Epidermal melanocyte (primary cell): ENCODE measurements around the gene CCN2.

Experiments
- DNase-seq: peaks from one replicate; pipeline ENCODE4 v3.0.0; 2011; ENCODE audit warnings: low spot score; ENCODE audit not compliant: insufficient read length

CCN2 gene

GRCh38 chr6:131966443-131966842 lies 15.3 kb upstream of the CCN2 start:
- DNase-seq, result no peak

- no peak for DNase-seq
Observed at GRCh38 chr6:131963063-131963462, 11.9 kb upstream of the CCN2 start.

GRCh38 chr6:131960371-131961133 lies 9.4 kb upstream of the CCN2 start:
- DNase-seq, result no peak

DNA sequence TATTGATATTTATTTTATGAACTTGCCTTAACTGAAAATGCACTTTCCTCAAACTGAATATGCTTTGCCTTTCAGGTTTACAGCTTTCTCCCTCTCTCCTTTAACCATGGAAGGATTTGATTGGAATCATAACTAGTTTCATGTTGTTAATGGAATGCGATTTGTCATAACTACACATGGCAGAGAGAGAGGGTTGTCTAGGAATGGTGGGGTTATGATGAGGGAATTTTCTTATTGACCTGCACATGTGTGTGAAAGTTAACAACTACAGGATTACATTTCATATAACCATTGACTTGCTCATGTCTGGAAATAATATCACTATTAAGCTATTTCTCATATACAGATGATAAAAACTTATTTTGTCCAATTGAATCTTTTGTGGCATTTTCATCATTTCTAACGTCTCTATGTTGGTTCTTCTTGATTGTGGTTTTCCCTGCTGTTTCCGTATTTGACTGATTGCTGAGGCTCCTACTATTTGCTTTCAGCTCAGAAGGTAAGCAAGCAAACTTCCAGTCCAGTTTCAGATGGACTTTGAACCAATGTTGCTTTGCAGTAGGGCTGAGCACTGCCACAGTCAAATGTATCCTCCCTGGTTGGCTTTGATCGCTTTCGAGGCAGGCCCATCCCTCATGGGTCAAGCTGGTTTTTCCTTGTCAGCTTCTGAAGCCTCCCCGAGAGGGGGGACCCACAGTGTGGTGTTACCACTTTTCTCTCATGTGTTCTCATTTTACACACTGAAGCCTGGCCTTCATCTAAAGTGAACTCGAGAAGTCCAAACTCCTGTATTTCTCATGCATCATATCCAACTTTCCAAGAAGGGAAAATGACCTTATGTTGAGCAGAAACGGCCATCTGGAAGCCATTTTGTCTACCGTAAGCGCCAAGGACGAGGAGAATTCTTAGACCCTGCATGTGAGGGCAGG lies 7.6 kb upstream of the CCN2 start:
- no peak for DNase-seq

GRCh38 chr6:131958095-131958494 lies 6.9 kb upstream of the CCN2 start:
- no peak for DNase-seq

- no peak for DNase-seq
Observed at GRCh38 chr6:131955876-131956275, 4.7 kb upstream of the CCN2 start.

DNA sequence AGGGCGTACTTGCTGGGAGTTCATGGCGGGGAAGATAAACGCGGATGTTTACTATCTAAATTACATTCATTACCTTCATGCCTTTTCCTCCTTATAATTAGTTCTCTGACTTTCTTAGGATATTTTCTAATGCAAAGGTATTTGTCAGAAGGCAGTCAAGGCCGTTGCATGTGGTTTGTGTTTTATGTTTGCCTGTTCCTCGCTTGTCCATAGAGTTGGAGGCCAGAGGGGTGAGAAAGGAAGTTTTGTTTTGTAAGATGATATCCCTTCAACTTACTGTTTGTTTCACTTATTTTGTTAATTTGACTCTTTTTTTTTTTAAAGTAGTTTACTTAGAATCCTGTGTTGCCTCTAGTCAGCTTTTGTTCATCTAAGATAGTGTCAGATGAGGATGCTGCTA lies 4.0 kb upstream of the CCN2 start:
- no peak for DNase-seq

GRCh38 chr6:131954775-131955107 lies 3.6 kb upstream of the CCN2 start:
- peak; percentile 49 for DNase-seq

- DNase-seq, result no peak
Observed at GRCh38 chr6:131954059-131954774, 3.0 kb upstream of the CCN2 start.

GRCh38 chr6:131952886-131953509 lies 1.8 kb upstream of the CCN2 start:
- no peak for DNase-seq

DNA sequence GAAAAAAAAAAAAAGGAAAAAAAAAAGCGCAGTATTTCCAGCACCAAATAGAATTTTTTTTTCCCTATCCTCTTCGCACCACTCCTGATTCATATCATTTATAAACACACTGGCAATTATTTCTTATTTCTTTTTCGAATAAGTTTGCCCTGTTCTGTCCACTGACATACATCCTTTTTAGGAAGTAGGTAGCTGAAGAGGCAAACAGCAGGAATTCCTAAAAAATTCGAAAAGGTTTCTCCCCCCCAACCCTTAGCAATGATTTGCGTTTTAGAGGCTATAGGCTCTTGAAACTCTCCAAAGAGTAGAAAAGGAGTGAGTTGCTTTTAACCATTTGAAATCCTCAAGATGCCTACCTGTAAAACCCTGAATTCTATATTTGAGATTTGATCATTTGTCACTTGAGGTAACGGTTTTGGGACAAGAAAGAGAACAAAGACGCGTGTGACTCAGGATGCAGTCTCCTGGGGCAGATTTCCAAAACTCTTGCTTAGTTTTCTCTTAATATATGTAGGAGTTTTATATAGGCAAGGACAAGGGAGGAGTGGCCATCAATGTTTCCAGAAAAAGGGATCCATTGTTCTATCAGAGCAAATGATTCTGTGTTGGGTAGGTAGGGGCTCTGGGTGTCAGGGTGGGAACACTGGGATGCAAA lies 531 bp upstream of the CCN2 start:
- no peak for DNase-seq

GRCh38 chr6:131949909-131950766 lies 1.0 kb downstream of the CCN2 start:
- peak; percentile 70 for DNase-seq

- peak; percentile 27 for DNase-seq
Observed at GRCh38 chr6:131949620-131949908, 1.6 kb downstream of the CCN2 start.

DNA sequence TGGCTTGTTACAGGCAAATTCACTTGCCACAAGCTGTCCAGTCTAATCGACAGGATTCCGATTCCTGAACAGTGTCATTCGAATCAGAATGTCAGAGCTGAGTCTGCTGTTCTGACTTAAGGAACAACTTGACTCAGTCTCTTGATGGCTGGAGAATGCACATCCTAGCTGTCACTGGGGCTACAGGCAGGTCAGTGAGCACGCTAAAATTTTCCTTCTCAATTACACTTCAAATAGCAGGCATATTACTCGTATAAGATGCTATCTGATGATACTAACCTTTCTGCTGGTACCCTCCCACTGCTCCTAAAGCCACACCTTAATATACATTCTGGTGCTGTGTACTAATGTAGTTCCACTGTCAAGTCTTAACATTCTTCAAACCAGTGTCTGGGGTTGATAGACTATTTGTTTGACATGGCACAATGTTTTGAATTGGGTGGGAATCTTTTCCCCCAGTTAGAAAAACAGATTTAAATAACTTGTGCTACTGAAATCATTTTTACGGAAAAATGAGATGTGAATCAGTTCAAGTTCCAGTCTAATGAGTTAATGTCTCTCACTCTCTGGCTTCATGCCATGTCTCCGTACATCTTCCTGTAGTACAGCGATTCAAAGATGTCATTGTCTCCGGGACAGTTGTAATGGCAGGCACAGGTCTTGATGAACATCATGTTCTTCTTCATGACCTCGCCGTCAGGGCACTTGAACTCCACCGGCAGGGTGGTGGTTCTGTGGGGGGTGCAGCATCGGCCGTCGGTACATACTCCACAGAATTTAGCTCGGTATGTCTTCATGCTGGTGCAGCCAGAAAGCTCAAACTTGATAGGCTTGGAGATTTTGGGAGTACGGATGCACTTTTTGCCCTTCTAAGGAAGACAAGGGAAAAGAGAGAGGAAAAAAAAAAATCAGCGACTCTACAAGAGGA lies 2.2 kb downstream of the CCN2 start:
- no peak for DNase-seq

DNA sequence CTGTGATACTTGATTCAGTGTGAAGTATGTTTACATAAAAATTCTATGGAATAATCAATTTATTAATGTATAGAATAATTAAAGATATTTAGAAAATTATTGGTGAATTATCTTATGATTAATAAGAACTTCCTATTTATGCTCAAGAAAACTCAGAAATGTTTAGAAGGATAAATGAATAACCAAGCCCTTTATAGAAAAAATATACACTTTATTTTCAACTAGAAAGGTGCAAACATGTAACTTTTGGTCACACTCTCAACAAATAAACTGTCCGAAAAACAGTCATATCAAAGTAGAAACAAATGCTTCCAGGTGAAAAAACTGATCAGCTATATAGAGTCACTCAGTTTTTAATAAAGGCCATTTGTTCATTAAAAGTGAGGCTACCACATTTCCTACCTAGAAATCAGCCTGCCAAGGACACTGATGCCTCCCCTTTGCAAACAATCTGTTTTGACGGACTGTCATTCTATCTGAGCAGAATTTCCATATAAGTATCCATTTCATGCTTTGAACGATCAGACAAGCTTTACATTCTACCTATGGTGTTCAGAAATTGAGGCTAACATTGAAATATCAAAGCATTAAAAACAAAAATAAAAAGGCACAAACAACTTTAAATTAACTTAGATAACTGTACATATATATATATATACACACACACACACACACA lies 3.0 kb downstream of the CCN2 start:
- no peak for DNase-seq

DNA sequence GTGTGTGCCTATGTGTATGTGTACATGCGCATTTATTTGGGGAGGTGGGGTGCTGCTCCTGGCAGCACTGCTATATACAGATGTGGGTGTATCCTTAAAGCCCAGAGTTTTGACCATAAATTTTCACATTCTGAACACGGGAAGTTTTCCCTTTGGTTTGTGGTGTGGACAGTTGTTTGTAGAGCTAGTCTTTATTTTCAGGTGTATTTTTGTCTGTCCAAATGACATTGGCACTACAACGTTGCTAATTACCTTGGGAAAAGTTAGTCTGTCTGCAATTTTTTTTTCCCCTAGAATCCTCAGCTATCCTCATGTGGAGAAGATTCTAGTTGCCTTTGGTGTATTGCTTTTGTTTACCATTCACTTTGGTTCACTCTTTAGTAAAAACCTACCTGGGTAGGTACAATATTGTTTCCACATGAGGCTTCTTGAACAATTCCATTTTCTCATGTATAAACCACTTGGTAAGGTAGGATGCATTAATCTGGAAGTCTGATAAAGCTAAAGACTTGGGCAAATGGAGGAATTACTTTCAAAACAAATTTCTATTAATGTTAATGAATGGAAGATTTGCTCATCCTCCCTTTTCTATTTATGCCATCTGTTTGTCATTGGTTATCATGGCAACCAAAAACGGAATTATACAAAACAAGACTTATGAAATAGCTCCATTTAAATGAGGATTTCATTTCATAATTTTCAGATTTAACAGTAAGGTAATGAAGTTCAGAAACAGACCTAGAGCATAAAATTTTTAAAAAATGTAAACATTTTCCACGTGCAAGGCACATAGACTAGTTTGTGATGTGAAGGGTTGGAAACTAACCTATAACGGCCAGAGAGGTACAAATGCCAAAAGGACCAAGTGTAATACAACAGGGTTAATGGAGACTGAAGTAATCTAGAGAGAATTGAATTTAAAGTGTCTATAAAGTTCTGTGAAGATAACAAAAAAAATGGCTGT lies 3.9 kb downstream of the CCN2 start:
- DNase-seq, result no peak

- no peak for DNase-seq
Observed at GRCh38 chr6:131946404-131946991, 4.7 kb downstream of the CCN2 start.
